Nephron progenitor cell (in vitro differentiated cells): ENCODE data around the gene STK35.
A peak's percentile ranks its signal among the peaks of the same experiment; 100 is the strongest.

Experiments
- DNase-seq: peaks from one replicate; pipeline ENCODE4 v3.0.0; 2021
- H3K27ac Mint-ChIP-seq: 2 replicates; pipeline ENCODE4 v1.8.0; 2021; ENCODE audit warnings: mild to moderate bottlenecking, moderate library complexity, mixed read lengths
- H3K27me3 Mint-ChIP-seq: 2 replicates; pipeline ENCODE4 v1.8.0; 2021; ENCODE audit warnings: mild to moderate bottlenecking, low read depth, mixed read lengths; ENCODE audit not compliant: poor library complexity
- H3K36me3 Mint-ChIP-seq: 2 replicates; pipeline ENCODE4 v1.8.0; 2021; ENCODE audit warnings: low read depth, mixed read lengths
- H3K4me1 Mint-ChIP-seq: 2 replicates; pipeline ENCODE4 v1.8.0; 2021; ENCODE audit warnings: mixed read lengths
- H3K4me3 Mint-ChIP-seq: 2 replicates; pipeline ENCODE4 v1.8.0; 2021; ENCODE audit warnings: mild to moderate bottlenecking, moderate library complexity, mixed read lengths
- H3K9me3 Mint-ChIP-seq: 2 replicates; pipeline ENCODE4 v1.8.0; 2021; ENCODE audit warnings: mild to moderate bottlenecking, moderate library complexity, mixed read lengths
- CTCF ChIP-seq: fragments of 200-600 bp; sonication (generic); IDR thresholded peaks from 2 replicates; pipeline ENCODE4 v1.5.0; 2021; ENCODE audit warnings: antibody characterized with exemption

Gene STK35

GRCh38 chr20:2172305-2173175 is 70.9 kb downstream of the STK35 start:
- Mint-ChIP-seq H3K36me3 (no peaks in the 10 kb centered on the region), H3K4me1 (peaks cover 3% of the 10 kb centered on the region), H3K27me3 (peaks cover 43% of the 10 kb centered on the region), H3K9me3 (no peaks in the 10 kb centered on the region), H3K27ac (no peak overlapping the region), H3K4me3 (peak overlapping the region; percentile 53)
- peak; percentile 80 for TF ChIP-seq CTCF
- peak; percentile 81 for DNase-seq

- H3K27ac Mint-ChIP-seq: no peak overlapping the region
- no peak for DNase-seq
- no peaks in the 10 kb centered on the region for H3K9me3 Mint-ChIP-seq
- H3K4me1 Mint-ChIP-seq: peaks cover 3% of the 10 kb centered on the region
- peaks cover 46% of the 10 kb centered on the region for H3K27me3 Mint-ChIP-seq
- H3K36me3 Mint-ChIP-seq: no peaks in the 10 kb centered on the region
- no peak overlapping the region for H3K4me3 Mint-ChIP-seq
- TF ChIP-seq CTCF: no peak
These were observed 71.6 kb downstream of the STK35 start for GRCh38 chr20:2173186-2173585.

GRCh38 chr20:2174067-2174466 is 72.4 kb downstream of the STK35 start:
- DNase-seq: no peak
- Mint-ChIP-seq H3K27ac (no peak overlapping the region), H3K27me3 (peaks cover 52% of the 10 kb centered on the region), H3K4me3 (no peak overlapping the region), H3K36me3 (no peaks in the 10 kb centered on the region), H3K9me3 (no peaks in the 10 kb centered on the region), H3K4me1 (peaks cover 9% of the 10 kb centered on the region)
- TF ChIP-seq CTCF: no peak

- DNase-seq: no peak
- no peak overlapping the region for H3K4me3 Mint-ChIP-seq
- peaks cover 27% of the 10 kb centered on the region for H3K27me3 Mint-ChIP-seq
- H3K9me3 Mint-ChIP-seq: no peaks in the 10 kb centered on the region
- TF ChIP-seq CTCF: no peak
- no peak overlapping the region for H3K27ac Mint-ChIP-seq
- H3K4me1 Mint-ChIP-seq: peaks cover 9% of the 10 kb centered on the region
- no peaks in the 10 kb centered on the region for H3K36me3 Mint-ChIP-seq
These were observed 75.3 kb downstream of the STK35 start for GRCh38 chr20:2176946-2177345.

GRCh38 chr20:2178318-2179232 is 76.9 kb downstream of the STK35 start:
- Mint-ChIP-seq H3K27ac (no peak overlapping the region), H3K27me3 (peaks cover 24% of the 10 kb centered on the region), H3K4me3 (no peak overlapping the region), H3K9me3 (no peaks in the 10 kb centered on the region), H3K36me3 (no peaks in the 10 kb centered on the region), H3K4me1 (peaks cover 6% of the 10 kb centered on the region)
- no peak for TF ChIP-seq CTCF
- DNase-seq: no peak
